ENCODE measurements around the gene MUC4.
"Not testable (repeated sequence)": the region's sequence is repeated elsewhere in the genome, so short reads cannot be mapped to it uniquely, and the experiment has no call there.

- not testable (repeated sequence) for TF ChIP-seq TAF1, POU2F2 (IDR thresholded peaks at IDR 0.05; ENCODE audit: low read depth, low read length)
Measured at GRCh38 chr3:195710126-195710905, 101.4 kb downstream of the MUC4 start.

Measured in GM12891 (cell line).